Stimulated activated CD4-positive, alpha-beta T cell treated with anti-CD3 and anti-CD28 coated beads, Interleukin-2, amount 100 ng/mL, for 48 hours (primary cell): ENCODE data around the gene GMDS.

Experiments used
- DNase-seq, 2 donors: peaks; one replicate each; pipeline ENCODE4 v3.0.0-alpha.2; 2020

Gene GMDS

GRCh38 chr6:2203264-2203663, 42.1 kb downstream of the GMDS start:
- no peak for DNase-seq

- no peak for DNase-seq
Observed at GRCh38 chr6:2197984-2198383, 47.4 kb downstream of the GMDS start.

GRCh38 chr6:2197177-2197671, 48.2 kb downstream of the GMDS start:
- no peak for DNase-seq

GRCh38 chr6:2196079-2196679, 49.2 kb downstream of the GMDS start:
- peak; percentile 22 to 28 for DNase-seq

DNA sequence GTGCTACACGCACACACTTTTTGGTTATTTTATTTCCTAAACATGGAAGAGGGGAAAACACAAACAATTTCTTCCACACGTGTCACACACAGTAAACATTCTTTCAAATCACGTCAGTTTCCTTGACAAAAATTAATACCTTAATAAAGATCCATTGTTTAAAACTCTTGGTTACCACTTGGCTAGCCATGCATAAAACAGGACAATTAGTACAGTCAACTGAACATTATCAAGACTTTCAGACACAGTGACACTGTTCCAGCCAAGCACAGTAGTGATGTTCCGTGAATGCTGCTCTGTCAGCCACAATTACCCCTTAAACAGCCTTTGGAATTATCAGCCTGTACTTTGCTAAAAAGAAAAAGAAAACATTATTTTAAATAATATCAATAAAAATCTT, 50.8 kb downstream of the GMDS start:
- no peak for DNase-seq

- no peak for DNase-seq
Observed at GRCh38 chr6:2193931-2194330, 51.5 kb downstream of the GMDS start.

- no peak for DNase-seq
Observed at GRCh38 chr6:2192976-2193375, 52.4 kb downstream of the GMDS start.

- DNase-seq, result no peak
Observed at GRCh38 chr6:2191390-2191740, 54.0 kb downstream of the GMDS start.

GRCh38 chr6:2190661-2191389, 54.6 kb downstream of the GMDS start:
- DNase-seq, result no peak

DNA sequence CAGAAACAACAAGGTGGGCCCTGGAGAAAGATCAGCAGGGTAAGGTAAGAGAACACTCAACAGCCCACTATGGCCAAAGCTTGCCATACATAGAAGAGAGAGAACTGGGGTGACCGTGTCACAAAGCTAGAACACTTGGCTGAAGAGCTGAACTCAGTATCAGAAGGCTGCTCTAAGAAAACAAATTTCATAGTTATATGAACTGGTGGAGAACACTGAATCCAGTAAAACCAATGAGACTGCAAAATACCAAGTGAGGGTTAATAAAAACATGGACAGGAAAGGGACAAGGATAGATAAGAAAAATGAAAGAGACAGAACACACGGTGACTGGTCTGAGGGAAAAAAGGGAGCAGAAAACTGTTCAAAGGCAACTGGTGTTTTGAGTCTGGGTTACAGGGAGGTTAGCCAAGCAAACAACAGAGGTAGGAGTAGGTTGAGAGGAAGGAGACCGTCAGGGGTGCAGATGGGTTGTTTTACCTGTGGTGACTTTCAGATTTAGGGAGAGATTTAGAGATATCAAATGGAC, 56.5 kb downstream of the GMDS start:
- no peak for DNase-seq

- DNase-seq, result no peak
Observed at GRCh38 chr6:2188397-2188796, 57.0 kb downstream of the GMDS start.

- DNase-seq, result no peak
Observed at GRCh38 chr6:2187826-2188225, 57.6 kb downstream of the GMDS start.

DNA sequence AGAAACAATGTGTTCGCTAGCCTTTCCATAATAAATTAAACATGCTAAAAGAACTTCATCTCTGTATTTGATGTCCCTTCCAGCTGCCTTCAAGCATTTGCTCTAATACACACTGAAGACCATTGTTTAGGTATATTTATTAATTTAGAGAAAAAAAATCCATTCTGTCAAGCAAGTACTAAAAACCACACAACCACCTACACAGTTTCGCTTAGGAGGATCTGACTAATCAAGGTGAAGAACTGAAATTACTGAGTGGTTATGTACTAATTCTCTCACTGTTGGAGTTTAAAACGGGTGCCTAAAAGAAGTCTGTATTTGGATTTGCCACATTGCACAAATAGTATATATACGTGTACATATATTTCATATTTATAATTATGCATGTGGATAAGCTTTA, 58.9 kb downstream of the GMDS start:
- DNase-seq, result peak in 1 of 2 donors; percentile 18

DNA sequence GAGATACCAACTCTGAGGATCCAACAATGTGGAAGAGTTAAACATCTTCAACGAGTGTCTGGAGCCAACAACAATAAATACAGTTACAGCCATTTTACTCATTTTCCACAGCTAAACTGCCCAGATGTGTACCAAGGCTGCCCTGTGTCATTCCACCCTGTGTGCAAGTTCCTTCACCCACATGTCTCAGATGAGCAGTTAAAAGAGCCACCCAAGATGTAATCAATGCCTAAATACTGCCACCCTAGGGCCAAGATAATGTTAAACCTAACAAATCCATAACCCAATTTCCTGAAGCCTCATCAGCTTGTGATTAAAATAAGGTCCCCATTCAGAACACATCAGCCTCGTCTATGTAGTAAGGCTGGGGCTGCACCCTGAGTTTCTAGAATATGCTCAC, 59.9 kb downstream of the GMDS start:
- DNase-seq, result no peak

DNA sequence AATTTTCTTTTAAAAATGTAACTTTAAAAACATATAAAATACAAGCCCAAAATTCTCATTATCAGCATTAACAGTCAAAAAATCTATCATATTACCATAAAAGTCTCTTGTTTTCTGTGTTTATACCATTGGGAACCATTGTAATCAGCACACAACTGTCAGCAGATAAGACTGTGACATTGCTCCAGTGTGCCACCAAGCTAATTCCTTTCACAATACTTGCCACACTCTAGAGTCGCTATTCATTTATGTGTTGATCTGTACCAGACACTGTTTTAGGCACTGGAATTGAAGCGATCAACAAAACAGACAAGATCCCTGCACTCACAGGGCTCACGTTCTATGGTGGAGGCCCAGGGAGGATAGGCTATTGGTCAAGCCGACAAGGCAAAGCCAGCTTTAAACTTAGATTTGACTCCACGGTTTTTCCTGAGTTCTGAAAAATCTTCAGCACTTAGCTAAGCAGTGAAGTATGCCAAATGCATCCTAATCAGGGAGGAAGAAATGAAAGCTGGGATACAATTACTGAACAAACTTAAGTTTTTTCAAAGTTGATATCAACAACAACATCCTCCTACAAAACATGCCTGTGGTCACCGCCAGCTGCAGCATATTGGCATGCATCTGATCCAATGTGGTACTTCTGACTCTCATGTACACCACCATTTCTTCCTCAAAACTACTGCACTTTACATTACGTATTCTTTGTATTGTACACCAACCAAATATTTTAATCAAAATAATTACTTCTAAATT, 60.5 kb downstream of the GMDS start:
- DNase-seq, result no peak

DNA sequence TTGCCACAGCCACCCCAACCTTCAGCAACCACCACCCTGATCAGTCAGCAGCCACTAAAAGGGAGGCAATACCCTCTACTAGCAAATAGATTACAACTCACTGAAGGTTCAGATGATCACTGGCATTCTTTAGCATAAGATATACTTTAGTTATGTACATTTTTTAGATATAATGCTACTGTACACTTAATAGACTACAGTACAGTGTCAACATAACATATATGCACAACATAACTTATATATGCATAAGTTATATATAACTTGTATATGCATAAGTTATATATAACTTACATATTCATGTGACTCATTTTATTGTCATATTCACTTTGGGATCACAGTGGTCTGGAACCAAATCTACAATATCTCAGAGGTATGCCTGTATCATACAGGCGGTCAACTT, 61.7 kb downstream of the GMDS start:
- DNase-seq, result no peak

GRCh38 chr6:2183246-2183645, 62.2 kb downstream of the GMDS start:
- DNase-seq, result no peak

GRCh38 chr6:2182251-2182650, 63.2 kb downstream of the GMDS start:
- no peak for DNase-seq

DNA sequence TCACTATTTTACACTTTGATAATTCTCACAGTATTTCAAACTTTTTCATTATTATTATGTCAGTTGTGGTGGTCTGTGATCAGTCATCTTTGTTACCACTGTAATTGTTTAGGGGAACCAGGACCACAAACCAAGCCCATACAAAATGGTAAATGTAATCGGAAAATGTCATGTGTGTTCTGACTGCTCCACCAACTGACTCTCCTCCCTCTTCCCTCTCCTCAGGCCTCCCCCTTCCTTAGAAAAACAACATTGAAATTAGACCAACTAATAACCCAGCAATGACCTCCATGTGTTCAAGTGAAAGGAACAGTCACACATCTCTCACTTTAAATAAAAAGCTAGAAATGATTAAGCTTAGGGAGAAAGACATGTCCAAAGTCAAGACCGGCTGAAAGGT, 63.8 kb downstream of the GMDS start:
- no peak for DNase-seq

DNA sequence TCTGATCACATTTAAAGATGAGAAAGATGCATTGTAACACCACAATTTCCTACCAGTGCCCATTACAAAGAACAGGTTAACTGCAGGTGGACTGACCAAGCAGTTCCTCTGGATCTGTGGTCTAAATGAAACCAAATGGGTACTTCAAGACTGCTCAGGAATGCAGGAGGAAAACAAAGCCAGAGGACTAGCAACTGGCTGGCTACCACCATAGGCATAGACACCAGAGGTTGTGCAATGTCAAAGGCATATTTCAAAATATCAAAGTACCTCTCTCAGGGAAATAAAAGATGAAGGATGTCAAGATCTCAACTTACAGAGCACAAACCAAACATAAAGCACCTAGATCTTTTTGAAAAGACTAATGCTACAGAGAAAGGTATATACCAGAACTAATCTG, 65.5 kb downstream of the GMDS start:
- no peak for DNase-seq

- DNase-seq, result no peak
Observed at GRCh38 chr6:2179241-2179640, 66.2 kb downstream of the GMDS start.

DNA sequence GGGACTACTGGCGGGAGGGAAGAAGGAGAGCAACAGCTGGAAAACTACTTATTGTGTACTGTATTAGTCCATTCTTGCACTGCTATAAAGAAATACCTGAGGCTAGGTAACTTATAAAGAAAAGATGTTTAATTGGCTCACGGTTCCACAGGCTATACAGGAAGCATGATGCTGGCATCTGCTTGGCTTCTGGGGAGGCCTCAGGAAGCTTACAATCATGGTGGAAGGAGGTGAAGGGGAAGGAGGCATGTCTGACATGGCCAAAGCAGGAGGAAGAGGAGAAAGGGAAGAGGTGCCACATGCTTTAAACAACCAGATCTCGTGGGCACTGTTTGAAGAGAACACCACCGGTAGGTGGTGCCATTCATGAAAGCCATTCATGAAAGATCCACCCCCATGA, 67.3 kb downstream of the GMDS start:
- no peak for DNase-seq

DNA sequence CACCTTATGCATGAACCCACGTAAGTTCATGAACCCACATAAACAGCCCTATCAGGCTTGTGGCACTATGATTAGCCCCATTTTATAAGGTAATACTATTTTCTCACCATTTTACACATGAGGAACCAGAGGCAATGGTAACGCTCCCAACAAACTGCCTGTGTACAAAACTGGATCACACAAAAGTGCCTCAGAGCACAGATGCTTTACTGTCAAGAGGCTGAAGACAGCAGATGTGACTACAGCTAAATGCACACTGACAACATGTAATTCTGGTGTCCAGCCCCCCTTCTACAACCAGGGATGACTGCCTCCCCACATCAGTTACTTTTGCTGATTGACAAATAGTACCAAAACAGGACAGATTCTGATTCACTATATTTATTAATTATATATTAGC, 69.6 kb downstream of the GMDS start:
- no peak for DNase-seq
